ENCODE data around the gene TMCC2. TPM values are rescaled to one million over a fixed set of nuclear protein-coding genes. Genes with fewer than 3 reads are reported as not detected.

The TMCC2 gene
- total RNA-seq, 1 experiment from 2014 or later = 3.1 TPM

DNA sequence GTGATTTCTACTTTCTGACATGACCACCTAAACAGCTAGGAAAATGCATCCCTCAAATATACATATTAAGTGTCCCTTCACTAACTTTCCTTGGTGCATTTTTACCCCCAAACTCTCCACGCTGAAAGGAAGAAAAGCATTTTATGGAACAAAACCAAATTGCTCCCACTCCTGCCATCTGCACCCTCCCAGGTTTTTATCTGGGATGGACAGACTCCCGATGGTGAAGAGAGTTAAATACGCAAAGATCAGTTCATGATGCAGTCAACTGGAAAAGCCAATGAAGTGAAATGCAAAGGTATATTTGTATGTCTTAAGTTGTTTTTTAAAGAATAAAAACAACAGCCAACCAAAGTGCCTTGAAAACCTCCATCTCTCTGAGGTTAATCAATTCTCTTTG is 18.9 kb upstream of the TMCC2 start:
- in situ Hi-C loops (cut with HindIII; ENCODE audit: low pct_unique_long_range_greater_than_20kb, low sequenced_read_pairs) (no loop called here), intact Hi-C loops (cut with micrococcal nuclease; ENCODE audit: unreplicated experiment) (no loop called here)
- no TSS peak for BruUV-seq (replicated peaks)
- ChIA-PET POLR2A (no interaction called here), CTCF (no interaction called here)
- Histone ChIP-seq H3K27ac (ENCODE audit: low read length) (no peak overlapping the region), H3K27me3 (ENCODE audit: control insufficient read depth, insufficient read depth, low read length) (no peaks in the 10 kb centered on the region), H3K4me1 (ENCODE audit: control insufficient read depth, insufficient read depth, low read length) (peaks cover 12% of the 10 kb centered on the region; the same call in 1 of the 2 replicates), H3K4me3 (ENCODE audit: low read depth in 2 of 2, low read length in 2 of 2) (no peak overlapping the region), H3K9me3 (ENCODE audit: control insufficient read depth, insufficient read depth, low read depth, low read length) (no peaks in the 10 kb centered on the region), H3K36me3 (ENCODE audit: control insufficient read depth, insufficient read depth, low read length) (peaks cover 2% of the 10 kb centered on the region; the same call in 1 of the 2 replicates)
- ATAC-seq (no peak), DNase-seq (ENCODE audit: low read depth, low spot score) (no peak)
- TF ChIP-seq SIN3A (IDR thresholded peaks at IDR 0.05; ENCODE audit: borderline replicate concordance, insufficient read depth, low read depth, low read length) (no peak), POLR2AphosphoS5 (IDR thresholded peaks at IDR 0.05; ENCODE audit: low read depth, low read length) (no peak), TCF7L2 (IDR thresholded peaks at IDR 0.05; ENCODE audit: low read depth, low read length) (no peak), CTCF (IDR thresholded peaks at IDR 0.05) (no peak), REST (IDR thresholded peaks at IDR 0.05; ENCODE audit: insufficient read depth in 1 of 2, low read depth in 2 of 2, low read length in 1 of 2) (no peak)

DNA sequence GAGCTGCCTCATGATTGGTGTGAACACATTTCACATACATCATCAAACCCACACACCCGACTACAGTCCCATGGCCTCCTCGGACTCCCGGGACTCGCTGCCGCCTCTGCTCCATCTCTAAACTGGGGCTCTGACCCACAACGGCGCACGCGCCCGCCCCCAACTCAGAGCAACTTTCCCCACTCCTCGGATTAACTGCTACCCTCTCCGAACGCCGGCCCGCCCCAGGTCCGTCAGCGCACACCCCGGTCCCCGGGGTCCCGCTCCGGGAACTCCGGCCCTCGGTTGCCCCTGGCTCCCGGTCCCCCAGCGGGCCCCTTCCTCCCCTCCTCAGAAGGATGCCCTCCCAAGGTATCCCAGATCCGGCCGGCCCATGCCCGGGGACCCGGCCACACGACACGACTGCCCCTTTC is 17.0 kb upstream of the TMCC2 start:
- DNase-seq (ENCODE audit: low read depth, low spot score) (no peak), ATAC-seq (peak; percentile 19)
- Histone ChIP-seq H3K36me3 (ENCODE audit: control insufficient read depth, insufficient read depth, low read length) (peaks cover 2% of the 10 kb centered on the region; the same call in 1 of the 2 replicates), H3K4me1 (ENCODE audit: control insufficient read depth, insufficient read depth, low read length) (peaks cover 12% of the 10 kb centered on the region; the same call in 1 of the 2 replicates), H3K4me3 (ENCODE audit: low read depth in 2 of 2, low read length in 2 of 2) (peak overlapping the region; percentile 83 to 98), H3K9me3 (ENCODE audit: control insufficient read depth, insufficient read depth, low read depth, low read length) (no peaks in the 10 kb centered on the region), H3K27ac (ENCODE audit: low read length) (peak overlapping the region; percentile 84), H3K27me3 (ENCODE audit: control insufficient read depth, insufficient read depth, low read length) (no peaks in the 10 kb centered on the region)
- BruUV-seq (replicated peaks) = no TSS peak
- in situ Hi-C loops (cut with HindIII; ENCODE audit: low pct_unique_long_range_greater_than_20kb, low sequenced_read_pairs) (no loop called here), intact Hi-C loops (cut with micrococcal nuclease; ENCODE audit: unreplicated experiment) (no loop called here)
- POLR2A ChIA-PET = no interaction called here
- CTCF ChIA-PET = no interaction called here
- no peak for TF ChIP-seq TCF7L2 (IDR thresholded peaks at IDR 0.05; ENCODE audit: low read depth, low read length)
- TF ChIP-seq REST (IDR thresholded peaks at IDR 0.05; ENCODE audit: insufficient read depth in 1 of 2, low read depth in 2 of 2, low read length in 1 of 2) = no peak
- no peak for TF ChIP-seq CTCF (IDR thresholded peaks at IDR 0.05)
- TF ChIP-seq POLR2AphosphoS5 (IDR thresholded peaks at IDR 0.05; ENCODE audit: low read depth, low read length) = no peak
- TF ChIP-seq SIN3A (IDR thresholded peaks at IDR 0.05; ENCODE audit: borderline replicate concordance, insufficient read depth, low read depth, low read length) = no peak
